DOHH2 (cell line): ENCODE data around the gene CTU1.

Source experiments
- H3F3A ChIP-seq: fragments of 200-600 bp; sonication (generic), shearing (Covaris generic); 2 replicates; pipeline ENCODE4 v1.6.0; 2016; ENCODE audit warnings: antibody characterized with exemption, mild to moderate bottlenecking; ENCODE audit not compliant: control insufficient read depth, insufficient read depth
- H3K27ac ChIP-seq: fragments of 200-600 bp; sonication (generic); 2 replicates; pipeline ENCODE4 v1.5.1; 2014; ENCODE audit warnings: low read depth, mild to moderate bottlenecking, low read length, moderate library complexity
- H3K27me3 ChIP-seq: fragments of 200-600 bp; sonication (generic); 2 replicates; pipeline ENCODE4 v1.6.1; 2014; ENCODE audit warnings: mild to moderate bottlenecking, low read length, mixed read lengths; ENCODE audit not compliant: control insufficient read depth
- H3K36me3 ChIP-seq: fragments of 200-600 bp; sonication (generic); 2 replicates; pipeline ENCODE4 v1.6.1; 2014; ENCODE audit warnings: mild to moderate bottlenecking, low read length, moderate library complexity, mixed read lengths; ENCODE audit not compliant: control insufficient read depth
- H3K4me1 ChIP-seq: fragments of 200-600 bp; sonication (generic); 2 replicates; pipeline ENCODE4 v1.6.1; 2014; ENCODE audit warnings: mild to moderate bottlenecking, low read length, mixed read lengths; ENCODE audit not compliant: control insufficient read depth
- H3K4me2 ChIP-seq: fragments of 200-600 bp; sonication (generic); 2 replicates; pipeline ENCODE4 v1.6.0; 2014; ENCODE audit warnings: mild to moderate bottlenecking, low read length, moderate library complexity
- H3K4me3 ChIP-seq: fragments of 200-600 bp; sonication (generic); 2 replicates; pipeline ENCODE4 v1.5.1; 2014; ENCODE audit warnings: mild to moderate bottlenecking, low read length, mixed read lengths
- H3K79me2 ChIP-seq: fragments of 200-600 bp; sonication (generic); 2 replicates; pipeline ENCODE4 v1.6.1; 2014; ENCODE audit warnings: mild to moderate bottlenecking, low read length, mixed read lengths; ENCODE audit not compliant: control insufficient read depth
- H3K9me2 ChIP-seq: fragments of 200-600 bp; sonication (generic); replicated peaks from 2 replicates; pipeline ENCODE4 v1.6.1; 2014; ENCODE audit warnings: mild to moderate bottlenecking, low read length, mixed read lengths; ENCODE audit not compliant: control insufficient read depth
- H3K9me3 ChIP-seq: fragments of 200-600 bp; sonication (generic); 2 replicates; pipeline ENCODE4 v1.6.1; 2014; ENCODE audit warnings: antibody characterized with exemption, low read length, mixed read lengths; ENCODE audit not compliant: control insufficient read depth, insufficient read depth
- H4K20me1 ChIP-seq: fragments of 200-600 bp; sonication (generic); 2 replicates; pipeline ENCODE4 v1.6.0; 2014; ENCODE audit warnings: low read depth, mild to moderate bottlenecking, antibody characterized with exemption, low read length, moderate library complexity; ENCODE audit not compliant: control insufficient read depth, insufficient read depth
- CTCF ChIP-seq: fragments of 200-600 bp; sonication (generic); IDR thresholded peaks from one replicate; pipeline ENCODE4 v1.5.1; 2014; ENCODE audit warnings: antibody characterized with exemption, mild to moderate bottlenecking, low read depth, low read length; ENCODE audit not compliant: poor library complexity, severe bottlenecking
- EZH2phosphoT487 ChIP-seq: fragments of 200-600 bp; sonication (generic); IDR thresholded peaks from 2 replicates; pipeline ENCODE4 v1.6.1; 2017; ENCODE audit warnings: borderline replicate concordance, mild to moderate bottlenecking, antibody characterized with exemption, low read length, moderate library complexity, mixed read lengths

CTU1 gene

GRCh38 chr19:51103926-51104341 is 4.3 kb downstream of the CTU1 start:
- no peaks in the 10 kb centered on the region for H3K9me2 ChIP-seq
- H3K27me3 ChIP-seq: no peaks in the 10 kb centered on the region
- H3K27ac ChIP-seq: no peak overlapping the region
- peaks cover 14% of the 10 kb centered on the region for H3K4me1 ChIP-seq
- peaks cover 47% of the 10 kb centered on the region for H3K79me2 ChIP-seq
- no peaks in the 10 kb centered on the region for H4K20me1 ChIP-seq
- peaks cover 52% of the 10 kb centered on the region for H3K36me3 ChIP-seq
- TF ChIP-seq CTCF: no peak
- no peak for TF ChIP-seq EZH2phosphoT487
- H3F3A ChIP-seq: no peaks in the 10 kb centered on the region
- no peak overlapping the region for H3K4me3 ChIP-seq
- no peak overlapping the region for H3K4me2 ChIP-seq
- no peaks in the 10 kb centered on the region for H3K9me3 ChIP-seq

- no peaks in the 10 kb centered on the region for H3K9me3 ChIP-seq
- no peak overlapping the region for H3K4me3 ChIP-seq
- H3K36me3 ChIP-seq: peaks cover 52% of the 10 kb centered on the region
- peaks cover 9% of the 10 kb centered on the region for H3K4me1 ChIP-seq
- H3K4me2 ChIP-seq: no peak overlapping the region
- H3F3A ChIP-seq: no peaks in the 10 kb centered on the region
- no peaks in the 10 kb centered on the region for H4K20me1 ChIP-seq
- TF ChIP-seq EZH2phosphoT487 (no peak), CTCF (no peak)
- no peaks in the 10 kb centered on the region for H3K27me3 ChIP-seq
- H3K27ac ChIP-seq: no peak overlapping the region
- H3K9me2 ChIP-seq: no peaks in the 10 kb centered on the region
- peaks cover 45% of the 10 kb centered on the region for H3K79me2 ChIP-seq
Observed at GRCh38 chr19:51102991-51103390, 5.2 kb downstream of the CTU1 start.

- no peak for TF ChIP-seq EZH2phosphoT487
- TF ChIP-seq CTCF: no peak
- H3K79me2 ChIP-seq: peaks cover 30% of the 10 kb centered on the region
- H4K20me1 ChIP-seq: no peaks in the 10 kb centered on the region
- no peak overlapping the region for H3K4me3 ChIP-seq
- no peaks in the 10 kb centered on the region for H3F3A ChIP-seq
- H3K9me2 ChIP-seq: no peaks in the 10 kb centered on the region
- peaks cover 49% of the 10 kb centered on the region for H3K36me3 ChIP-seq
- H3K27me3 ChIP-seq: no peaks in the 10 kb centered on the region
- no peak overlapping the region for H3K27ac ChIP-seq
- peaks cover 6% of the 10 kb centered on the region for H3K4me1 ChIP-seq
- H3K9me3 ChIP-seq: no peaks in the 10 kb centered on the region
- no peak overlapping the region for H3K4me2 ChIP-seq
Observed at GRCh38 chr19:51101171-51101865, 6.9 kb downstream of the CTU1 start.
